HCT116 (cell line): ENCODE results near the gene NR5A2. TPM values are rescaled to one million over a fixed set of nuclear protein-coding genes. Genes with fewer than 3 reads are reported as not detected.

Source experiments
- ATAC-seq: fragments of 200-7000 bp; cut with Tn5 transposase; 2 replicates; pipeline ENCODE4 v1.9.1; 2020; ENCODE audit warnings: mild to moderate bottlenecking, moderate library complexity
- BruUV-seq: library from RNA; stranded (reverse); fragments of 400-500 nt; replicated peaks from 2 replicates; lab custom pipeline; 2021; lab: Mats Ljungman, UMichigan
- CTCF ChIA-PET: fragments of 300-600 bp; sonication (Branson Sonifier 250); formaldehyde crosslinking; loops from one replicate; lab custom pipeline; 2021; ENCODE audit warnings: antibody characterized with exemption; lab: Charles Lee
- POLR2A ChIA-PET: fragments of 300-600, 350-600 bp; sonication (Branson Sonifier 250); formaldehyde crosslinking; loops from one replicate; lab custom pipeline; 2021; ENCODE audit warnings: antibody characterized with exemption; lab: Charles Lee
- RAD21 ChIA-PET, 2 experiments: fragments of 300-600 bp; sonication (Branson Sonifier 250); formaldehyde crosslinking; loops; one replicate each; lab custom pipeline; 2023; ENCODE audit warnings: low total read pairs in 2 of 2; ENCODE audit not compliant: uncharacterized antibody in 2 of 2, unreplicated experiment in 2 of 2, low non-redundant PET in 1 of 2; lab: Charles Lee
- DNase-seq: peaks from one replicate; pipeline ENCODE4 v3.0.0-alpha.2; 2010; ENCODE audit warnings: low read depth, low spot score
- H2AFZ ChIP-seq: fragments of 200-600 bp; shearing (Covaris generic), sonication (generic); 2 replicates; pipeline ENCODE4 v1.6.1; 2017; ENCODE audit warnings: low read depth, mixed run types, mixed read lengths, antibody characterized with exemption, low read length; ENCODE audit not compliant: poor library complexity, severe bottlenecking
- H3K27ac ChIP-seq: 2 replicates; pipeline ENCODE4 v1.5.1; 2012; ENCODE audit warnings: low read depth, low read length
- H3K27me3 ChIP-seq: fragments of 200-600 bp; sonication (generic); 2 replicates; pipeline ENCODE4 v1.6.1; 2016; ENCODE audit warnings: mixed run types, low read length, mixed read lengths; ENCODE audit not compliant: insufficient read depth
- H3K36me3 ChIP-seq, 2 experiments: fragments of 200-500 bp in 1 of 2; fragments of 200-600 bp in 1 of 2; sonication (Bioruptor generic) in 1 of 2; sonication (generic) in 1 of 2; 2 replicates each; pipeline versions ENCODE4 v1.5.1 to v1.6.1; 2014 to 2016; ENCODE audit warnings: low read length in 2 of 2, inconsistent platforms in 1 of 2, mixed read lengths in 1 of 2, mixed run types in 1 of 2; ENCODE audit not compliant: insufficient read depth in 2 of 2, control insufficient read depth in 1 of 2
- H3K4me1 ChIP-seq, 2 experiments: fragments of 200-600 bp in 1 of 2; sonication (generic) in 1 of 2; 2 replicates each; pipeline versions ENCODE4 v1.5.1 to v1.6.1; 2012 to 2017; ENCODE audit warnings: low read length in 2 of 2, inconsistent platforms in 1 of 2, mild to moderate bottlenecking in 1 of 2, mixed read lengths in 1 of 2, mixed run types in 1 of 2, moderate library complexity in 1 of 2; ENCODE audit not compliant: insufficient read depth in 2 of 2, control insufficient read depth in 1 of 2
- H3K4me2 ChIP-seq: fragments of 200-600 bp; sonication (generic); 2 replicates; pipeline ENCODE4 v1.6.1; 2017; ENCODE audit warnings: mixed run types, low read length, mixed read lengths
- H3K4me3 ChIP-seq, 2 experiments: fragments of 200-600 bp in 1 of 2; sonication (generic) in 1 of 2; replicated peaks in 1 of 2; 2 replicates each; pipeline ENCODE4 v1.5.1; 2011 to 2016; ENCODE audit warnings: low read length in 2 of 2, control low read depth in 1 of 2, low read depth in 1 of 2, mild to moderate bottlenecking in 1 of 2, mixed read lengths in 1 of 2, mixed run types in 1 of 2
- H3K79me2 ChIP-seq: fragments of 200-600 bp; sonication (generic); 2 replicates; pipeline ENCODE4 v1.6.1; 2017; ENCODE audit warnings: mild to moderate bottlenecking, mixed run types, low read length, moderate library complexity, mixed read lengths; ENCODE audit not compliant: insufficient read depth
- H3K9ac ChIP-seq: fragments of 200-600 bp; sonication (generic); 2 replicates; pipeline ENCODE4 v1.6.1; 2016; ENCODE audit warnings: low read length, mixed read lengths
- H3K9me2 ChIP-seq: fragments of 200-600 bp; sonication (generic), shearing (Covaris generic); 2 replicates; pipeline ENCODE4 v1.6.1; 2017; ENCODE audit warnings: mixed run types, mild to moderate bottlenecking, moderate library complexity; ENCODE audit not compliant: insufficient read depth
- H3K9me3 ChIP-seq, 2 experiments: fragments of 200-500 bp in 1 of 2; fragments of 200-600 bp in 1 of 2; sonication (Bioruptor generic) in 1 of 2; sonication (generic) in 1 of 2; 2 replicates each; pipeline ENCODE4 v1.6.1; 2014 to 2017; ENCODE audit warnings: low read length in 2 of 2, mixed read lengths in 2 of 2, inconsistent platforms in 1 of 2, low read depth in 1 of 2, mild to moderate bottlenecking in 1 of 2, mixed run types in 1 of 2, moderate library complexity in 1 of 2; ENCODE audit not compliant: control insufficient read depth in 1 of 2, insufficient read depth in 1 of 2
- H4K20me1 ChIP-seq: fragments of 200-600 bp; sonication (generic), shearing (Covaris generic); 2 replicates; pipeline ENCODE4 v1.6.1; 2017; ENCODE audit warnings: mixed run types, mild to moderate bottlenecking, moderate library complexity; ENCODE audit not compliant: insufficient read depth
- CBX3 ChIP-seq: IDR thresholded peaks from 2 replicates; pipeline ENCODE4 v1.6.1; 2012; ENCODE audit warnings: low read depth
- EGR1 ChIP-seq: IDR thresholded peaks from 2 replicates; pipeline ENCODE4 v1.6.1; 2012; ENCODE audit warnings: low read depth
- ELF1 ChIP-seq: IDR thresholded peaks from 2 replicates; pipeline ENCODE4 v1.6.1; 2012; ENCODE audit warnings: low read depth, borderline replicate concordance
- EZH2 ChIP-seq: fragments of 200-600 bp; sonication (generic); IDR thresholded peaks from 2 replicates; pipeline ENCODE4 v1.6.1; 2017; ENCODE audit warnings: antibody characterized with exemption, mixed run types
- JUND ChIP-seq: IDR thresholded peaks from 2 replicates; pipeline ENCODE4 v1.6.1; 2012
- POLR2AphosphoS5 ChIP-seq: IDR thresholded peaks from 2 replicates; pipeline ENCODE4 v1.6.1; 2011; ENCODE audit warnings: mild to moderate bottlenecking, low read depth, low read length, moderate library complexity
- RAD21 ChIP-seq: IDR thresholded peaks from 2 replicates; pipeline ENCODE4 v1.6.1; 2012; ENCODE audit warnings: low read depth, mild to moderate bottlenecking
- SIN3A ChIP-seq: IDR thresholded peaks from 2 replicates; pipeline ENCODE4 v1.6.1; 2012; ENCODE audit warnings: low read depth
- SP1 ChIP-seq: IDR thresholded peaks from 2 replicates; pipeline ENCODE4 v1.6.1; 2012; ENCODE audit warnings: low read depth
- SRF ChIP-seq: IDR thresholded peaks from 2 replicates; pipeline ENCODE4 v1.6.1; 2012; ENCODE audit warnings: low read depth
- TCF7L2 ChIP-seq: IDR thresholded peaks from 2 replicates; pipeline ENCODE4 v1.7.0; 2011; ENCODE audit warnings: borderline replicate concordance, inconsistent platforms; ENCODE audit not compliant: insufficient read depth, insufficient read length; ENCODE audit errors: extremely low read depth
- YY1 ChIP-seq: IDR thresholded peaks from 2 replicates; pipeline ENCODE4 v1.6.1; 2011; ENCODE audit warnings: low read length, low read depth, moderate library complexity, mild to moderate bottlenecking; ENCODE audit not compliant: insufficient replicate concordance; ENCODE audit errors: extremely low read depth
- ZFX ChIP-seq: fragments of 450-650 bp; IDR thresholded peaks from 2 replicates; pipeline ENCODE4 v1.6.1; 2017
- ZNF274 ChIP-seq: fragments of 200-500 bp; sonication (Bioruptor generic); IDR thresholded peaks from 2 replicates; pipeline ENCODE4 v1.6.1; 2014; ENCODE audit warnings: mild to moderate bottlenecking, low read depth, low read length, inconsistent platforms
- intact Hi-C: fragments of 100-400 bp; cut with micrococcal nuclease; formaldehyde crosslinking; loops from 2 replicates; pipeline ENCODE4 v1.10.0; 2022
- total RNA-seq: library from RNA; stranded (reverse); gene quantifications from one replicate; pipeline ENCODE4 v1.2.1, GENCODE V29; 2021; ENCODE audit not compliant: unreplicated experiment
- TF ChIP-seq, protein P1 (sequence below): IDR thresholded peaks from 2 replicates; pipeline ENCODE4 v1.6.1; 2012
- TF ChIP-seq, protein P2 (sequence below), 3 experiments: fragments of 200-600 bp in 1 of 3; sonication (generic) in 1 of 3; IDR thresholded peaks in 2 of 3; conservative IDR thresholded peaks in 1 of 3; 2 replicates each; pipeline ENCODE4 v1.5.1; 2012 to 2017; ENCODE audit warnings: low read depth in 2 of 3, low read length in 2 of 3, antibody characterized with exemption in 1 of 3, borderline replicate concordance in 1 of 3, control low read depth in 1 of 3, mild to moderate bottlenecking in 1 of 3, mixed read lengths in 1 of 3, mixed run types in 1 of 3, moderate library complexity in 1 of 3; ENCODE audit not compliant: insufficient read depth in 1 of 3
- TF ChIP-seq, protein P3 (sequence below): IDR thresholded peaks from 2 replicates; pipeline ENCODE4 v1.6.1; 2012
- TF ChIP-seq, protein P4 (sequence below): IDR thresholded peaks from 2 replicates; pipeline ENCODE4 v1.6.1; 2011; ENCODE audit warnings: mild to moderate bottlenecking, low read length, moderate library complexity; ENCODE audit not compliant: insufficient replicate concordance; ENCODE audit errors: extremely low read depth
- TF ChIP-seq, protein P5 (sequence below): IDR thresholded peaks from 2 replicates; pipeline ENCODE4 v1.6.1; 2012; ENCODE audit warnings: low read depth

The NR5A2 gene
- total RNA-seq, 1 experiment from 2014 or later: 0.91 TPM

DNA sequence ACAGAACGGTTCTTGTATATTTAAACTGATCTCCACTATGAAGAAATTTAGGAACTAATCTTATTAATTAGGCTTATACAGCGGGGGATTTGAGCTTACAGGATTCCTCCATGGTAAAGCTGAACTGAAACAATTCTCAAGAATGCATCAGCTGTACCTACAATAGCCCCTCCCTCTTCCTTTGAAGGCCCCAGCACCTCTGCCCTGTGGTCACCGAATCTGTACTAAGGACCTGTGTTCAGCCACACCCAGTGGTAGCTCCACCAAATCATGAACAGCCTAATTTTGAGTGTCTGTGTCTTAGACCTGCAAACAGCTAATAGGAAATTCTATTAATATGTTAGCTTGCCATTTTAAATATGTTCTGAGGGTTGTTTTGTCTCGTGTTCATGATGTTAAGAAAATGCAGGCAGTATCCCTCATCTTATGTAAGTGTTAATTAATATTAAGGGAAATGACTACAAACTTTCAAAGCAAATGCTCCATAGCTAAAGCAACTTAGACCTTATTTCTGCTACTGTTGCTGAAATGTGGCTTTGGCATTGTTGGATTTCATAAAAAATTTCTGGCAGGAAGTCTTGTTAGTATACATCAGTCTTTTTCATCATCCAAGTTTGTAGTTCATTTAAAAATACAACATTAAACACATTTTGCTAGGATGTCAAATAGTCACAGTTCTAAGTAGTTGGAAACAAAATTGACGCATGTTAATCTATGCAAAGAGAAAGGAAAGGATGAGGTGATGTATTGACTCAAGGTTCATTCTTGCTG, 147.2 kb downstream of the NR5A2 start:
- peaks cover 0 to 8% of the 10 kb centered on the region in 2 experiments; a peak in 1 of 4 replicates for H3K4me1 ChIP-seq
- no TSS peak for BruUV-seq
- no peak for ATAC-seq

More for the DNA sequence above, 147.2 kb downstream of the NR5A2 start:
- Histone ChIP-seq H3K9me3 (no peaks in the 10 kb centered on the region), H3K27me3 (no peaks in the 10 kb centered on the region), H2AFZ (no peak overlapping the region), H3K4me2 (no peak overlapping the region), H3K79me2 (no peaks in the 10 kb centered on the region), H3K4me3 (no peak overlapping the region), H4K20me1 (no peaks in the 10 kb centered on the region), H3K9ac (no peak overlapping the region), H3K27ac (no peak overlapping the region), H3K9me2 (no peaks in the 10 kb centered on the region), H3K36me3 (no peaks in the 10 kb centered on the region)
- ChIA-PET POLR2A (no interaction called here), CTCF (no interaction called here), RAD21 (no interaction called here)
- no peak for DNase-seq
- TF ChIP-seq, protein P1, sequence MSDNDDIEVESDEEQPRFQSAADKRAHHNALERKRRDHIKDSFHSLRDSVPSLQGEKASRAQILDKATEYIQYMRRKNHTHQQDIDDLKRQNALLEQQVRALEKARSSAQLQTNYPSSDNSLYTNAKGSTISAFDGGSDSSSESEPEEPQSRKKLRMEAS: no peak
- TF ChIP-seq ZFX (no peak), ELF1 (no peak), CBX3 (no peak), JUND (no peak), SRF (no peak), SP1 (no peak), SIN3A (no peak), YY1 (no peak), RAD21 (no peak), EZH2 (no peak), ZNF274 (no peak), POLR2AphosphoS5 (no peak), TCF7L2 (no peak), EGR1 (no peak)
- TF ChIP-seq, protein P2, sequence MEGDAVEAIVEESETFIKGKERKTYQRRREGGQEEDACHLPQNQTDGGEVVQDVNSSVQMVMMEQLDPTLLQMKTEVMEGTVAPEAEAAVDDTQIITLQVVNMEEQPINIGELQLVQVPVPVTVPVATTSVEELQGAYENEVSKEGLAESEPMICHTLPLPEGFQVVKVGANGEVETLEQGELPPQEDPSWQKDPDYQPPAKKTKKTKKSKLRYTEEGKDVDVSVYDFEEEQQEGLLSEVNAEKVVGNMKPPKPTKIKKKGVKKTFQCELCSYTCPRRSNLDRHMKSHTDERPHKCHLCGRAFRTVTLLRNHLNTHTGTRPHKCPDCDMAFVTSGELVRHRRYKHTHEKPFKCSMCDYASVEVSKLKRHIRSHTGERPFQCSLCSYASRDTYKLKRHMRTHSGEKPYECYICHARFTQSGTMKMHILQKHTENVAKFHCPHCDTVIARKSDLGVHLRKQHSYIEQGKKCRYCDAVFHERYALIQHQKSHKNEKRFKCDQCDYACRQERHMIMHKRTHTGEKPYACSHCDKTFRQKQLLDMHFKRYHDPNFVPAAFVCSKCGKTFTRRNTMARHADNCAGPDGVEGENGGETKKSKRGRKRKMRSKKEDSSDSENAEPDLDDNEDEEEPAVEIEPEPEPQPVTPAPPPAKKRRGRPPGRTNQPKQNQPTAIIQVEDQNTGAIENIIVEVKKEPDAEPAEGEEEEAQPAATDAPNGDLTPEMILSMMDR (IDR thresholded peaks at IDR 0.05 in 2 of 3, conservative IDR thresholded peaks at IDR 0.05 in 1 of 3; ENCODE audit: borderline replicate concordance in 1 of 3, insufficient read depth in 1 of 3, low read depth in 2 of 3, low read length in 2 of 3): no peak
- TF ChIP-seq, protein P3, sequence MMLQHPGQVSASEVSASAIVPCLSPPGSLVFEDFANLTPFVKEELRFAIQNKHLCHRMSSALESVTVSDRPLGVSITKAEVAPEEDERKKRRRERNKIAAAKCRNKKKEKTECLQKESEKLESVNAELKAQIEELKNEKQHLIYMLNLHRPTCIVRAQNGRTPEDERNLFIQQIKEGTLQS: no peak
- TF ChIP-seq, protein P4, sequence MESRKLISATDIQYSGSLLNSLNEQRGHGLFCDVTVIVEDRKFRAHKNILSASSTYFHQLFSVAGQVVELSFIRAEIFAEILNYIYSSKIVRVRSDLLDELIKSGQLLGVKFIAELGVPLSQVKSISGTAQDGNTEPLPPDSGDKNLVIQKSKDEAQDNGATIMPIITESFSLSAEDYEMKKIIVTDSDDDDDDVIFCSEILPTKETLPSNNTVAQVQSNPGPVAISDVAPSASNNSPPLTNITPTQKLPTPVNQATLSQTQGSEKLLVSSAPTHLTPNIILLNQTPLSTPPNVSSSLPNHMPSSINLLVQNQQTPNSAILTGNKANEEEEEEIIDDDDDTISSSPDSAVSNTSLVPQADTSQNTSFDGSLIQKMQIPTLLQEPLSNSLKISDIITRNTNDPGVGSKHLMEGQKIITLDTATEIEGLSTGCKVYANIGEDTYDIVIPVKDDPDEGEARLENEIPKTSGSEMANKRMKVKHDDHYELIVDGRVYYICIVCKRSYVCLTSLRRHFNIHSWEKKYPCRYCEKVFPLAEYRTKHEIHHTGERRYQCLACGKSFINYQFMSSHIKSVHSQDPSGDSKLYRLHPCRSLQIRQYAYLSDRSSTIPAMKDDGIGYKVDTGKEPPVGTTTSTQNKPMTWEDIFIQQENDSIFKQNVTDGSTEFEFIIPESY: no peak
- TF ChIP-seq, protein P5, sequence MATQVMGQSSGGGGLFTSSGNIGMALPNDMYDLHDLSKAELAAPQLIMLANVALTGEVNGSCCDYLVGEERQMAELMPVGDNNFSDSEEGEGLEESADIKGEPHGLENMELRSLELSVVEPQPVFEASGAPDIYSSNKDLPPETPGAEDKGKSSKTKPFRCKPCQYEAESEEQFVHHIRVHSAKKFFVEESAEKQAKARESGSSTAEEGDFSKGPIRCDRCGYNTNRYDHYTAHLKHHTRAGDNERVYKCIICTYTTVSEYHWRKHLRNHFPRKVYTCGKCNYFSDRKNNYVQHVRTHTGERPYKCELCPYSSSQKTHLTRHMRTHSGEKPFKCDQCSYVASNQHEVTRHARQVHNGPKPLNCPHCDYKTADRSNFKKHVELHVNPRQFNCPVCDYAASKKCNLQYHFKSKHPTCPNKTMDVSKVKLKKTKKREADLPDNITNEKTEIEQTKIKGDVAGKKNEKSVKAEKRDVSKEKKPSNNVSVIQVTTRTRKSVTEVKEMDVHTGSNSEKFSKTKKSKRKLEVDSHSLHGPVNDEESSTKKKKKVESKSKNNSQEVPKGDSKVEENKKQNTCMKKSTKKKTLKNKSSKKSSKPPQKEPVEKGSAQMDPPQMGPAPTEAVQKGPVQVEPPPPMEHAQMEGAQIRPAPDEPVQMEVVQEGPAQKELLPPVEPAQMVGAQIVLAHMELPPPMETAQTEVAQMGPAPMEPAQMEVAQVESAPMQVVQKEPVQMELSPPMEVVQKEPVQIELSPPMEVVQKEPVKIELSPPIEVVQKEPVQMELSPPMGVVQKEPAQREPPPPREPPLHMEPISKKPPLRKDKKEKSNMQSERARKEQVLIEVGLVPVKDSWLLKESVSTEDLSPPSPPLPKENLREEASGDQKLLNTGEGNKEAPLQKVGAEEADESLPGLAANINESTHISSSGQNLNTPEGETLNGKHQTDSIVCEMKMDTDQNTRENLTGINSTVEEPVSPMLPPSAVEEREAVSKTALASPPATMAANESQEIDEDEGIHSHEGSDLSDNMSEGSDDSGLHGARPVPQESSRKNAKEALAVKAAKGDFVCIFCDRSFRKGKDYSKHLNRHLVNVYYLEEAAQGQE: no peak
- intact Hi-C loops: no loop called here
